Measurements from ENCODE around the gene TMEM98.
"Not testable (repeated sequence)": the region's sequence is repeated elsewhere in the genome, so short reads cannot be mapped to it uniquely, and the experiment has no call there.

The TMEM98 gene

DNA sequence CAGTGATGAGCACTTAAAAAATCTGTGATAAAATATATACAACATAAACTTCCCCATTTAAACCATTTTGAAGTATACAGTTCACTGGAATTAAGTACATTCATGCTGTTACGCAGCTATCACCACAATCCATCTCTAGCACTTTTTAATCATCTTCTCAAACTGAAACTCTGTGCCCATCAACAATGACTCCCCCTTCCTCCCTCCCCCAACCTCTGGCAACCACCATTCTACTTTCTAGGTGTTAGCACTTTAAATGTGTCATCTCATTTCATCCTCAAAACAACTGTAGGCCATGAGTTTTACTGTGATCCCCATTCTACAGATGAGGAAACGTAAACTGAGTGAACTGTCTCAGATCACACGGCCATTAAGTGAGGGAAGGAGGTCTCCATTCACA lies 13.8 kb upstream of the TMEM98 start:
- no peak for DNase-seq (ENCODE audit: low read depth in 2 of 2)

DNA sequence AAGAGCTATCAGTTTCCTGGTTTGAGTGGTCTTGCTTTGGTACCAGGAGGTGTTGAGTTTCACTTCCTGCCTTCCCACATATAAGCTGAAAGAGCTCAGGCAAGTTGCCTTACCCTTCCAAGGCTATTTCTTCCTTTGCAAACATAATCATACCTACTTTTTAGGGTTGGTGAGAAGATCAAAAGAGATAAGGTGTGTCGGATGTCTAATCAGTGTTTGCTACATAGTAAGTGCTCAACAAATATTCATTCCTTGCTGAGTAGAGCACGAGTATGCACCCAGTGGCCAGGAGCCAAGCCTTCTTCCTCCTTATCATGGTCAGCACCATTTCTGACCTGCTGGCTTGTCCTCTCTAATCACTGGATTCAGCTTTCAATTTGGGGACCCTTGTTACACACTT lies 12.7 kb upstream of the TMEM98 start:
- DNase-seq (ENCODE audit: low read depth in 2 of 2) = no peak

DNA sequence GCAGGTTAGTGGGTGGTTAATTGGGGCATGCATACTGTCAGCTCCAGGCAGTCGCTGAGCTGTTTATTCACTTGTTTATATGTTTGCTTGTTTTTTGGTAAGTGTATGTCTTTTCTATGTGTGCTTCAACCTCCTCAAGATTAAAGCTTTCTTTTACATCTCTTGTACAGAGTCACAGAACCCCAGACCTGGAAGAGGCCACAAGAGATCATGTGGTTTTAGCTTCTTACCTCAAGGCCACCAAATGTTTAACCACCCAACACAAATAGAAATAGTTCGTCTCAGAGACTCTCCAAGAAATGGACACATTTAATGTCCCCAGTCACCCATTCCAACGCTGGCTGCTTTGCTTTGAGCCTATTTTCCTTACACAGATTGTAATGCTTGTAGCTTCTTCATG lies 11.8 kb upstream of the TMEM98 start:
- no peak for DNase-seq (ENCODE audit: low read depth in 2 of 2)

DNA sequence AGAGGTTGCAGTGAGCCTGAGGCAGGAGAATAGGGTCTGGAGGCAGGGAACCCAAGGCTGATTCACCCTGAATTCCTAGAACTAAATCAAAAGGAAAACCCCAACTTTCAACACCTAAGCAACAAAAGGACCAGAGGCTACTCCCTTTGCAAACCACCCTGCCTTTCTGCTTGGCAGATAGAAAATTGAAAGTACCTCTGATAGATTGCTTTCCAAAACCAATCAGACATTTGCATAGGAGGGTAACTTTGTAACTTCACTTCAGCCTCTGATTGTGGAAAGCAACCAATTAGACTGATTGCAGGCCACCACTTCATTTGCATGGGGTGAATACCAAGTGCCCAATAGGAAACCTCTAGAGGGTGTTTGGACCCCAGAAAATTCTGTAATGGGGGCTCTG lies 10.9 kb upstream of the TMEM98 start:
- DNase-seq (ENCODE audit: low read depth in 2 of 2) = no peak

DNA sequence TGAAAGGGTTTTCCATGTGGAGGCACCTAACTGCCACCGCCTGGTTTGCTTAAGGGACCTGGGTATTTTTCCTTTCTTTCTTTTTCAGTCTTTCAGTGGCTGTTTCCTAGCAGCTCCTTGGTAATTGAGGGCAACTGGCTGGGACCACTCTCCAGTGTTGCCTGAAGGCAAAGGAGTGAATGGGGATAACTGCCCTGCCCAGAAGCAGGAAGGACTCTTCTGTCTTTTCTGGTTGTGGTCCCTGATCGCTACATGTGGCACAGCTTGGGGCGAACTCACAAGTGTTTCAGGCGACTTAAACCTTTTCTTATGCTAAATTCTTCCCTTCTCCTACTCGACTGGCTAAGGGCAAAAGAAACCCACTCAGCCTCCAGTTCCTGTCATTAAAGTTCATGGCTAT lies 10.1 kb upstream of the TMEM98 start:
- DNase-seq (ENCODE audit: low read depth in 2 of 2) = no peak

DNA sequence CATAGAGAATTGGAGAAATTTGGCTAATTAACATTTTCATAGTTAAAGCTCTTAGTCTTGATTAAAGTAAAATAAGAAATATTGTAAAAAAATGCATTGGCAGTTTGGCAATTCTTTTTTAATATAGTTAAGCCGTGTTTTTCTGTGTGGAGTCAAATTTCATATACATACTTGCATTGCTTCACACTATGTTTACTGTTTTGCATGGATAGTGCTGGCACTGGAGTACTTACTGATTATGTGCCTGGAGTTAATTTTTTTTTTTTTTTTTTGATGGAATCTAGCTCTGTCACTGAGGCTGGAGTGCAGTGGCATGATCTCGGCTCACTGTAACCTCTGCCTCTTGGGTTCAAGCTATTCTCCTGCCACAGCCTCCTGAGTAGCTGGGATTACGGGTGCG lies 8.1 kb upstream of the TMEM98 start:
- not testable (repeated sequence) for DNase-seq (ENCODE audit: low read depth in 2 of 2)

DNA sequence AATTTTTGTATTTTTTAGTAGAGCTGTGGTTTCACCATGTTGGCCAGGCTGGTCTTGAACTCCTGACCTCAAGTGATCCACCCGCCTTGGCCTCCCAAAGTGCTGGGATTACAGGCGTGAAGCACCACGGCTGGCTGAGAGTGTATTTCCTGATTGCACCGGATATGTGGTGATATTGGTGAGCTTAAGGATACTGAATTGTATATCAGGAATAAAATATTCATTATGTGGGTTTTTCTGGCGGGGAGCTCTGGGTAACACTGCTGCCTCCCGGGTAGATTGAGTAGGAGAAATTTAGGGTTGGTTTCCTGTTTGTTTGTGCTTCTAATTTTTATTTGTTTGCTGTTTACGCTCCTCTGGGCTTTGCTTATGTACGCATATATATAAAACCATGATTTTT lies 7.7 kb upstream of the TMEM98 start:
- DNase-seq (ENCODE audit: low read depth in 2 of 2) = no peak

DNA sequence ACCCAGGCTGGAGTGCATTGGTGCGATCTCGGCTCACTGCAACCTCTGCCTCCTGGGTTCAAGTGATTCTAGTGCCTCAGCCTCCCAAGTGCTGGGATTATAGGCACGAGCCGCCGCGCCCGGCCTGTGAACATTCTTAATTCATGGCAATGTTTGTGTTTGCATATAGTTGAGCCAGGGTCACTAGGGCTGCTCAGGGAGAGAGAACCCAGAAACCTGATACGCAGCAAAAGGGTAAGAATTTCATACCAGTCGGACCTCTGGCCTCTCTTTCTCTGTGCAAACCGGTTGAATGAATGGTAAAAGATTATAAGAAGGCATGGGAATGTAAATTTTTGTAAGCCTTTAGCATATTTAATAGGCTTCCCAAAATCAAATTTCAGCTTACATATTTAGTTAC lies 6.9 kb upstream of the TMEM98 start:
- DNase-seq (ENCODE audit: low read depth in 2 of 2) = no peak

DNA sequence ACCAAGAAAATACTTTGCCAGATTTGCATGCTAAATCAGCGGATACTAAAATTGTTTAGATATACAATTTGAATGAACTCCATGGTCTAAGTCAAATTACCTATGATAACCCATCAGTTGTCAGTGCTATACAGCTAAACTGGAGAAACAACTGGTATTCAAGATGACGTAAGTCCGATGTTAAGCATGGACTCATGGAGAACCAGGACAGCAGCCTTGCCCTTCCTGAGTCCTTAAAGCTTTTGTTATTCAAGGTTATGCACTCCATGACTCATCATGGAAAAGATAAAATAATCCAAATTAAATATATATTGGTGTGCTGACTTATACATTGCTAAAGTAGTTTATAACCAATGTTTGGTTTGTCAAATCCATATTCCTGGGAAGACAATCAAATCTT lies 4.0 kb upstream of the TMEM98 start:
- DNase-seq (ENCODE audit: low read depth in 2 of 2) = not testable (repeated sequence)

DNA sequence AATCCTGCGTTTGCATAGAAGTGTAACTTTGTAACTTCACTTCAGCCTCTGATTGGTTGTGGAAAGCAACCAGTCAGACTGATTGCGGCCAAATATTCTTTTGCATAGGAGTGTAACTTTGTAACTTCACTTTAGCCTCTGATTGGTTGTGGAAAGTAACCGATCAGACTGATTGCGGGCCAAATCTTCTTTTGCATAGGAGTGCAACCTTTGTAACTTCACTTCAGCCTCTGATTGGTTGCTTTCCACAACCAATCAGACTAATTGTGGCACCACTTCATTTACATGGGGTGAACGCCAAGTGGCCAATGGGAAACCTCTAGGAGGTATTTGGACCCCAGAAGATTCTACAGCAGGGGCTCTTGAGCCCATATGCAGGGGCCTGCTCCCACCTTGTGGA lies 1.8 kb upstream of the TMEM98 start:
- DNase-seq (ENCODE audit: low read depth in 2 of 2) = no peak

DNA sequence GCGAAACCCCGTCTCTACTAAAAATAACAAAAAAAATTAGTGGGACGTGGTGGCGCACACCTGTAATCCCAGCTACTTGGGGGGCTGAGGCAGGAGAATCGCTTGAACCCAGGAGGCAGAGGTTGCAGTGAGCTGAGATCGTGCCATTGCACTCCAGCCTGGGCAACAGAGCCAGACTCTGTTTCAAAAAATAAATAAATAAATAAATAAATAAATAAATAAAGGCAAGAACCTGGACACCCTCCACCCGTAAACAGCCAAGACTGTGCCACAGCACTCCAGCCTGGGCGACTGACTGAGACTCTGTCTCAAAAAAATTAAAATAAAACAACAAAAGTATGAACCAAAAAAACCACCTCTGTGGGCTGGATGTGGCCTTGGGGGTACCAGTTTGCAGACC lies 1.2 kb upstream of the TMEM98 start:
- not testable (repeated sequence) for DNase-seq (ENCODE audit: low read depth in 2 of 2)

DNA sequence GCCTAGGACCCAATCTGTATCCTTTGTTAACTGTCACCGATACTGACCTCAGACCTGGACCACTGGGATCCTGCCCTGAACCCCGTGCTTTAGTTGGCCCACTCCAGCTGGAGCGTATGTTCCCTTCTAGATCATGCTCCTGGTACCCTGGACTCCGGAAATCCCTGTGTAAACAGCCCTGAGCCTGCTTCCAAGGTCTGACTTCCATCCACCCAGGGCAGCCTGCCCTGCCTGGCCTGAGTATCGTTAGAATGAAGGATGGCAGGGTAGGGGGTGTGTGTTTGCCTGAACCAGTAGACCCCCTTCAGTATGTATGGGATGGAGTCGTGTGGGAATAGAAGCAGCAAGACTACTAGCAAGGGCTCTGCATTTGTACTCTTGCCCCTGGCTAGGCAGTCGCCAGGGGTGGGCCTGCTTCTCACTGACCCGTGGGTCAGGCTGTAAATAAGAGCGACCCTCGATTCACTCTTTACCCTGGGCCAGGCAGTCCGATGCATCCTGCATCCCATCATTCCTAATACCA lies 691 bp upstream of the TMEM98 start:
- no peak for DNase-seq (ENCODE audit: low read depth in 2 of 2)

DNA sequence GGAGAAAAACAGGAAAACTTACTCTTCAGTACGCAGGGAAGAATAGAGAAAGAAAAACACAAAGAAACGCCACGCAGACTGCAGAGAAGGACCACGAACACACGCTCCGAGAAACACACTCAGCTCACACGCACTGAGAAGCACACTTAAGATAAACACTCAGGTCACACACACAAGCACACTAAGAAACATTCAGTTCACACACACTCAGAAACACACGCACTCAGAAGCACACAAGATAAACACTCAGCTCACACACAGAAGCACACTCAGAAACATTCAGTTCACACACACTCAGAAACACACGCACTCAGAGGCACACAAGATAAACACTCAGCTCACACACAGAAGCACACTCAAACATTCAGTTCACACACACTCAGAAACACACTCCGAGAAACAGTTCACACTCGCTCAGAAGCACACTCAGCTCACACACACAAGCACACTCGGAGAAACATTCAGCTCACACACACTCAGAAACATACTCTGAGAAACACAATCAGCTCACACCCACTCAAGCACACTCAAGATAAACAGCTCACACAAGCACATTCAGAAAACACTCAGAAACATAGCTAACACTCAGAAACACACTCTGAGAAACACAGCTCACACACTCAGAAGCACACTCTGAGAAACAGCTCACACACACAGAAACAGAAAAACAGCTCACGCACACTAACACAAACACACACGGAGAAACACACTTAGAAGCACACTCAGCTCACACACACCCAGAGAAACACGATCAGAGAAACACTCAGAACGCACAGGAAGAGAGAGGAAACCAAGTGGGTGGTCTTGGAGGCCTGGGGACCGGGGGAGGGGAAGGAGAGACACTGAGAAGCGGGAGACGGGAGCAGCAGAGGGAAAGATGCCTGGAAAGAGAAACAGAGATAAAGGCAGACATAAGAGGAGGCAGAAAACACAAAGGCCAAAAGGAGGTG lies 908 bp downstream of the TMEM98 start:
- DNase-seq (ENCODE audit: low read depth in 2 of 2) = no peak

DNA sequence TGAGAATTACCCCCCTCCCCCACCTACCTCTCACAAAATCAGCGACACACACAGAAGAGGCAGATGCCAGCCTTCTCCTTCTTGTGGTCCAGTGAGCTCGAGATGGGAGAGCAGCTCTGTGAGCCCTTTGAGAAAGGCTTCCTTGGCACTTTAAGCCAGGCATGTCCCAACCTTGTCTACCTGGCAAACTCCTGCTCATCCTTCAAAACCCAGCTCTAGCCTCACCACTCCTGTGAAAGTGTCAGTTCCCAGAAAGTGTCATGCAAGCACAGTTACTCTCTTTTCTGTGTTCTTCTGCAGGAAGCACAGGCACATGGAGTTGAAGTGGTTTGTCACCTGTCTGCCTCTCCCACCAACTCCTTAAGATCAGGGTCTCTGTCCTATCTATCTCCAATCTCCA lies 1.6 kb downstream of the TMEM98 start:
- DNase-seq (ENCODE audit: low read depth in 2 of 2) = no peak

DNA sequence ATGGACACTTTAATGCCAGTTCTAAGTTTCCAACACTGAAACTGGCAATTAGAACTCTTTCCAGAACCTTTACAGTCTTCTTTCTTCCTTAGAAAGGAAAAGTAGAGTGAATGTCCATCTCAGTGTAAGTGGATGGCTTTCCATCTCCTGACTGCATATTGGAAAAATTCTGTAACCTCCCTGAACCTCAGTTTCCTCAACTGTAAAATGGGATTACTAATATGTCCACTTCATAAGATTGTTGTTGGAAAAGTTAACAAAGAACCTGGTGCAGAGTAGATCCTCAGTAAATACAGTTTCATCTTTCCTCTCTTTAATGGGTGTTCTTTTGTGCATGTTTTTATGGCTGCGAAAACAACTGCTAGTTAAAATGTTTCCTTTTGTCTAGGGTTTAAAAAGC lies 2.6 kb downstream of the TMEM98 start:
- DNase-seq (ENCODE audit: low read depth in 2 of 2) = no peak

DNA sequence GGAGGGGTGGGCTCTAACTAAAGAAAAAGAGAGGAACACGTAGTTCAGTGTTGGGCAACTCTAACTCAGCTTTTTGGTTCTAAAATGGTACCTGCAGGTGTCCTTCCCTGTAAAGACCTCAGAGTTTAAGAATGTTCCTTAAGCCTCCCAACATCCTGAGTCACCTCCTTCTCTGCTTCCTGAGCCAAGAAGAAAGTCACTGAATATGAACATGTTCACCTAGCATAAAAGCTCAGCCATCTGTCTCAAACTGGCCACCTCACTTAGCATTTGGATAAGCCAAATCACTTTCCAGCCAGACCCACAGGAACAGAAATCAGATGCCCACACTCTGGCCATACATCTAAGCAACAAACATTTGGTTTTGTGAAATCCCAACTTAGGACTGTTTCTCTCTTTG lies 3.7 kb downstream of the TMEM98 start:
- no peak for DNase-seq (ENCODE audit: low read depth in 2 of 2)

DNA sequence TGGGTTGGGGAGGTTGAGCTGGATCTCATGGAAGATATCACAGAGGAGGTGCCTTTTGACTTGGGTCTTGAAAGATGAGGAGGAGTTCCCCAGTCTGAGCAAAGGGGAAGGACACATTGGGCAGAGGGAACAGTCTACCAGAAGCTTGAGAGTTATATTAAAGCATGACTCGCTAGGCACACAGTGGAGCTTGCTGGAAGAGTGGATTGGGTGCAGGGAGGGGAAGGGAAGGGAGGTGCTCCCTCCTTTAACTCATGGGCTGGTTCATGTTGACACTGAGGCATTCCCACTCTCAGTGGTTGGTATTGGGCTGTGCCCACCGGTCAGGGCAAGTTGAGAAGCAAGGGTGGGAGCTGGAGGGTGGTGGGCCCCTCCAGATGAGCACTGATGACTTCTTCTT lies 5.9 kb downstream of the TMEM98 start:
- DNase-seq (ENCODE audit: low read depth in 2 of 2) = no peak

DNA sequence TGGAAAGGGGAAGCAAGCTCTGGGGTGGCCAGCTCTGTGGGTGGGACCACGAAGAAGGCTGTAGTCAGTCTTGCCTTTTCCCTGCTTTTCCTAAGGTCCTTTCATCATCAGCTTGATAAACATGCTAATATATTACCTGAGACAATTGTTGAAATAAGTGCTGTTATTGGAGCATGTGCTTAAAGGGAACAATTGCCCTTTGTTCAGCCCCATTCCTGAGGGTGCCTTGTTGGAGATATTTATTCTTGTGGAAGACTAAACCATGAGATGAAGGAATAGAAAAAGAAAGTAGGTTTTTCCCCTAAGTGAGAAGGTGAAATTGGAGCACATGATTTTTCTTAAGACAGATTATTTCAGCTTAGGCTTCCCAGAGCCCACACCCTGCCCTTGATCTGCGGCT lies 7.8 kb downstream of the TMEM98 start:
- DNase-seq (ENCODE audit: low read depth in 2 of 2) = no peak

DNA sequence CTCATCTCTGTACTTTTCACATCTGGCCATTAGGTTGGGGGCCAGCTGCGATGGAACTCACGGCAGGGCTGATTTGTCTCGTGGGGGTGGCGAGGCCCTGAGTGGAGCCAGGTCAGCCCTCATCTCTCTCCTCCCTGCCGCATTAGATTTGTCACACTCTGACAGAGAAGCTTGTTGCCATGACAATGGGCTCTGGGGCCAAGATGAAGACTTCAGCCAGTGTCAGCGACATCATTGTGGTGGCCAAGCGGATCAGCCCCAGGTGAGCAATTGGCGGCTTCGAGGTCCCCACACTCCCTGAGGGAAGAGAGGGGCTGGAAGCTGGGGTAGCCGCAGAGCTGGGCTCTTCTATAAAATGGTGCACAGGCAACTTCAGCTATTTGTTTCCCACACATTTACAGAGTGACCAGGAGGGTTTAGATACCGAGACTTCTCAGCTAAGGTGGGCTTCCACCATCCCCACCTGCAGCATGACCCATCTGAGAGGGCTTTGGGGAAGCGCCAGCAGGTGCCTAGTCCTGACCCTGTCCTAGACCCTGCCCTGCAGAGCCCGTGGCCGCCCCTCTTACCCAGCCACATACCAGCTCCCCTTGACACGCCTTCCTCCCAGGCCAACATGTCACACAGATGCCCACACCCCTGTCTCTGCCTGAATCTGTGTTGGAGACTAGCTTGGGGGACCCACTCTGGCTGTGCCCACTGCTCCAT lies 8.4 kb downstream of the TMEM98 start:
- no peak for DNase-seq (ENCODE audit: low read depth in 2 of 2)

DNA sequence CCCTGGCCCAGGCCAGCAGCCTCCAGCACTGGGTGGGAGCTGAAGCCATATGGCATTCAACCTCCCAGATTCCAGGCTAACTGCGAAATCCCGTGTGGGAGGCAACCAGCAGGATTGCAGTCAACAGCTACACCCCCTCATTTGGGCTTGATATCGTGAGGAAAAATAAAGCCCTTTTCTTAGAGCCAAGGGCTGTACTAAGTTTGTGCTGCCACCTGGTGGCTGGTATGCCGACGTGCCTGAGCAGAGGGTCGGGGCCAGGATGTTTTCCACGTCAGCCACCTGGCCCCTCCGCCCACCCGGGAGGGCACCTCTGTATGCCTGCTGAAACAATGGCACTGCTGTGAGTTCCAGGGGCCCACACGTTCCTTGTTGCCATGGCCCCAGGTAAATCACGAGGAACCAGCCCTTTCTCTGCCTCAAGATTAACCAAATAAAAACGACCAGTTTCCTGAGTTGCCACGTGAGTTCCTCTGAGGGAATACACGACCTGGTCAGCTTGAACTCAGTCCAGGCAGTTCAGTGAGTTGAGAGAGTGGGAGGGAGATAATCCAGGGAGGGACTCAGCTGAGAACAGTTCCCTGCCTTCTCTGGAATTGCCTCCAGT lies 9.0 kb downstream of the TMEM98 start:
- peak; percentile 52 to 57 for DNase-seq (ENCODE audit: low read depth in 2 of 2)

DNA sequence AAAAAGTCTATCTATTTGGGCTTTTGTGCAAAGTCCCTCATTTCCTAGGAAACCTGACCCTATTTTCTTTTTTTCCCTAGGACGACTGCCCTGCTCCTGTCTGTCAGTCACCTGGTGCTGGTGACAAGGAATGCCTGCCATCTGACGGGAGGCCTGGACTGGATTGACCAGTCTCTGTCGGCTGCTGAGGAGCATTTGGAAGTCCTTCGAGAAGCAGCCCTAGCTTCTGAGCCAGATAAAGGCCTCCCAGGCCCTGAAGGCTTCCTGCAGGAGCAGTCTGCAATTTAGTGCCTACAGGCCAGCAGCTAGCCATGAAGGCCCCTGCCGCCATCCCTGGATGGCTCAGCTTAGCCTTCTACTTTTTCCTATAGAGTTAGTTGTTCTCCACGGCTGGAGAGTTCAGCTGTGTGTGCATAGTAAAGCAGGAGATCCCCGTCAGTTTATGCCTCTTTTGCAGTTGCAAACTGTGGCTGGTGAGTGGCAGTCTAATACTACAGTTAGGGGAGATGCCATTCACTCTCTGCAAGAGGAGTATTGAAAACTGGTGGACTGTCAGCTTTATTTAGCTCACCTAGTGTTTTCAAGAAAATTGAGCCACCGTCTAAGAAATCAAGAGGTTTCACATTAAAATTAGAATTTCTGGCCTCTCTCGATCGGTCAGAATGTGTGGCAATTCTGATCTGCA lies 12.9 kb downstream of the TMEM98 start:
- DNase-seq (ENCODE audit: low read depth in 2 of 2) = no peak

DNA sequence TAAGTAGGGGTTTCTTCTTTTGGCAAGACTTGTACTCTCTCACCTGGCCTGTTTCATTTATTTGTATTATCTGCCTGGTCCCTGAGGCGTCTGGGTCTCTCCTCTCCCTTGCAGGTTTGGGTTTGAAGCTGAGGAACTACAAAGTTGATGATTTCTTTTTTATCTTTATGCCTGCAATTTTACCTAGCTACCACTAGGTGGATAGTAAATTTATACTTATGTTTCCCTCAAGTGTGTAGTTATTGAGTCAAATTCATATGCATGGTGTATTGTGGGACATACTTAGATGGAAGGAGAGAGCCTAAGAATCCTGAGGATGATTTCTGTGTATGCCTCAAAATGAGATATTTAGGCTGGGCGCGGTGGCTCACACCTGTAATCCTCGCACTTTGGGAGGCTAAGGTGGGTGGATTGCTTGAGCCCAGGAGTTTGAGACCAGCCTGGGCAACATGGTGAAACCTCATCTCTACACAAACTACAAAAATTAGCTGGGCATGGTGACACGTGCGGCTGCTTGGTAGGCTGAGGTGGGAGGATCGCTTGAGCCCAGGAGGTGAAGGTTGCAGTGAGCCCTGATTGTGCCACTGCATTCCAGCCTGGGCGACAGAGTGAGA lies 13.6 kb downstream of the TMEM98 start:
- DNase-seq (ENCODE audit: low read depth in 2 of 2) = no peak

All from stimulated activated CD4-positive, alpha-beta T cell treated with anti-CD3 and anti-CD28 coated beads, Interleukin-1b, Interleukin-23, amount 100 ng/mL, for 4 hours (primary cell).